Measurements from ENCODE around the gene HOXC4.

HOXC4 gene

DNA sequence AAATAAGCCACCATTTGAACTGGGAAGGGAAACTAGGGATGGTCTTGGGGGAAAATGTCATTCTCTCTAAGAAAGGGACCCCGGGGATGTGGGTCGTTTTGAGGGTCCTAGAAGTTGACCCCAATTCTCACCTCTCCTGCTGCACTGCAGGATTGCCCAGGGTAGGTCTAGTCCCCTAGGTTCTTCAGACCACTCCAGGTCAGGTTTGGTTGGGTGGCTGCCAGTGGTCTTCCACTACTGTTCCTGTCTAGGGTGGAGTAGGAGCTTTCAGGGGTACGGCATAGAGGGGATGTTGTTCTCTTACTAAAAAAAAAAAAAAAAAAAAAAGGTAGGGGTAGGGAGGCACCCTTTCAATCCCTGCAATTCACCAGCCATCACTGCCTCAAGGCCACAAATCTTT lies 37.6 kb upstream of the HOXC4 start:
- DNase-seq: no peak

DNA sequence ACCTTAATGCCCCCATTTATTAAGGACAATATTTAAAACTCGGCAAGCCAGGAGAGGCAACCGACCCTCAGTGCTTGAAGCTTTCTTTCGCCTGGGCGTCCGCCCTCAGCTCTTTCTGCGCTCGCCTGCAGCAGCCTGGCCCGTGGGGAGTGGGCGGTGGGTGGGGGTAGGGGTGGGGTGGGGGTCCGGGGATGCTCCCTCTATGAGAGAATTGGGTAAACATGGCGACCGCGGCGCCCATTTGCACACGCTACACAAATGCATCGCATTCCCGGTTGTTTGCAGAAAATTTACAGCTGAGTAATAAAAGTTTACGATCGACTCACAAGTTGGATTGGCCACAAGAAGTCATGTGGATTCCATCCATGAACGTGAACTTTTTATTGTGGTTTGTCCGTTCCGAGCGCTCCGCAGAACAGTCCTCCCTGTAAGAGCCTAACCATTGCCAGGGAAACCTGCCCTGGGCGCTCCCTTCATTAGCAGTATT lies 37.1 kb upstream of the HOXC4 start:
- DNase-seq: no peak

DNA sequence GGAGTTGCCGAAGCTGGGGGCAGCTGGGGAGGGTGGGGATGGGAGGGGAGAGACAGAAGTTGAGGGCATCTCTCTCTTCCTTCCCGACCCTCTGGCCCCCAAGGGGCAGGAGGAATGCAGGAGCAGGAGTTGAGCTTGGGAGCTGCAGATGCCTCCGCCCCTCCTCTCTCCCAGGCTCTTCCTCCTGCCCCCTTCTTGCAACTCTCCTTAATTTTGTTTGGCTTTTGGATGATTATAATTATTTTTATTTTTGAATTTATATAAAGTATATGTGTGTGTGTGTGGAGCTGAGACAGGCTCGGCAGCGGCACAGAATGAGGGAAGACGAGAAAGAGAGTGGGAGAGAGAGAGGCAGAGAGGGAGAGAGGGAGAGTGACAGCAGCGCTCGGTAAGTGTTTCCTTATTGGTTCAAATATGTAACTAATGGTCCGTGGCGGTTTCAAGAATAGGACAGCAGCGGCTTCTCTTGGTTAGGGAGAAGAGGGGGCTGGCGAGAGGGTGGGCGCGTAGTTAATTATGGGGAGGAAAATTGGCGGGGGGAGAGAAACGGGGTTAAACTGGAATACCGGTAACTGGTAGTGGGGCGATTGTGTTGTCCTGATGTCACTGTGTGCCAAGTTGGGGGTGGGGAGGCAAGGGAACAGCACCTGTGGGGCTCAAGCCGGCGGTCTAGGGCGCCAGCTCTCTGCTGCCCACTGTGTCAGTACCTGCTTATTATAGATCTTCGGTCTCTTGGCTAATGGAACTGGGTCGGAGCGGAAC lies 36.4 kb upstream of the HOXC4 start:
- no peak for DNase-seq

DNA sequence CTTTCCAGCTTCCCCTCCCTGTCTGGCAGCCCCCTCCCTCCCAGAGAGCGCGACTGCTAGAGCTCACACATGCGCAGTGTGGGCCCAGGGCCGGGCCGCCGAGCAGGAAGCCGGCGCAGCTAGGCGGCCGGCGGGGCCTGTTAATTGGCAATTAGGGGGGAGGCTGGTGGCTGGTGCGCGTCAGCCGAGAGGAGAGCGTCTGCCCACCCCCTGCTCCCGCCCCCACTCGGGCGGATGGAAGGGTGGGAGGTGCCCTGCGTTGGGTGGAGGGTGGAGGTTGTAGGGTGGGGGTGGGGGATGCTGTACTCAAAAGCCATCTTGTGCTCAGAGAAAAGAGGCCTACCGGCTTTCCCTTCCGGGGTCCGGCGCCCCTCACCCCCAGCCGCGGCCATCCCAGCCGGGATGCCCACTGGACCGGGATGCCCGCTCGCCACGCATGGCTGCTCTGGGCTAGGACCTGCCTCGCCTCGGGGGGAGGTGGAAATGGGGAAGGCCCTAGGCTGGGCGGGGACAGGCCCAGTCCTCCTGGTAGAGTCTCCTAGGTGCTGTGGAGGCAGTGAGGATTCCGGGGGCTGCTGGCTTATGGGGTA lies 35.7 kb upstream of the HOXC4 start:
- peak; percentile 14 for DNase-seq

DNA sequence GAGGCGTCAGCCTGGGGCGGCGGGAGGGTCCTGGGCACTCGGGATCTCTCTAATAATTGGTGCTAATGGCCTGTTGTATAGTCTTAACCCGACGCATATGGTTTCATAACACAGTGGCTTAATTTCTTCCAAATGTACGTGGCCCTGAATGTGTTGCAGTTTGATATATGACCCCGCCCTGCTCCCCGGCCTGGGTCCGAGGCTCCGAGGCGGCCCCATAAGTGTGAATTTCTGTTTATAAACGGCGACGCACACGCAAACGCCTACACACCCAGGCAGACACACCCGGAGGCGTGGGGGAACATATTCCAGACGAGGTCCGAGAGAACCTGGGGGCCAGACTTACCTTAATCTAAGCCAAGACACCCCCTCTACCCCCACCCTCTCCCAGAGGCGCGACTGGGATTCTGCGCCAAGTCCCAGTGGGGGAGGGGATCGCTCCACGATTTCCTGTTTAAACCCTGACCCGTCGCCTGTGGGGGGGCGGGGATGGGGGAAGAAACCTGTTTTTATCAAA lies 35.1 kb upstream of the HOXC4 start:
- DNase-seq: no peak

DNA sequence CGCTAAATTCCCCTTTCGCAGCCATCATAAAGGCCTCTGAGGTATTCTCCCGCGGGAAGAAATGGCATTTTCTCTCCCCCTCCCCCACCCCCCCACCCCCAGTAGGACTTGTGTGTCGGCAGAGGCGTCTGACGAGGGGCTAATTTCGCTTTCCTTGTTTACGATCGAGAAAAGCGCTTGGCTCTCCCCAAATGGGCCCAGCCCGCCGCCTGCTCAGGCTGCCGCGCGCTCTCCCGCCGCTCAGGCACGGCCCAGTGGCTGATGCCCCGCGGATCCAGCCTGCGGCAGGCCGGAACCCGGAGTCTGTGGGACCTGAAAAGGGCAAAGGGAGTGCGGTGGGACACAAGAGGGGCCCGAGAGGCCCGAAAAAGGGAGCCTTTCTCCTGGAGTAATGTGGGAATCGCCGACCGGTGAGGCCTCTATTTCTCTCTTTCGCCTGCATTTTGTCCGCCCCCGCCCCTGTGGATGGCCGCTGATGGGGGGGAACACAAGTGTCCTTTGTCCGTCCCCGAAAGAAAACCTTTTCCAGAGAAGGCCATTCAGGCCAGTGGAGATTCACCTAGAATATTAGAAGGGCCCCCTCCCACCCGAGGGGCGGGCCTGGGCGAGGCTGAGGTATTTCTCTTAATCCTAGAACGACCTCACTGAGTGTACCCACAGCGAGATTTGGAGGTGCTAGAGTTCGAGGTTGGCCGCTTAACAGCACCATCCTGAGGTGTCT lies 34.4 kb upstream of the HOXC4 start:
- DNase-seq: no peak

DNA sequence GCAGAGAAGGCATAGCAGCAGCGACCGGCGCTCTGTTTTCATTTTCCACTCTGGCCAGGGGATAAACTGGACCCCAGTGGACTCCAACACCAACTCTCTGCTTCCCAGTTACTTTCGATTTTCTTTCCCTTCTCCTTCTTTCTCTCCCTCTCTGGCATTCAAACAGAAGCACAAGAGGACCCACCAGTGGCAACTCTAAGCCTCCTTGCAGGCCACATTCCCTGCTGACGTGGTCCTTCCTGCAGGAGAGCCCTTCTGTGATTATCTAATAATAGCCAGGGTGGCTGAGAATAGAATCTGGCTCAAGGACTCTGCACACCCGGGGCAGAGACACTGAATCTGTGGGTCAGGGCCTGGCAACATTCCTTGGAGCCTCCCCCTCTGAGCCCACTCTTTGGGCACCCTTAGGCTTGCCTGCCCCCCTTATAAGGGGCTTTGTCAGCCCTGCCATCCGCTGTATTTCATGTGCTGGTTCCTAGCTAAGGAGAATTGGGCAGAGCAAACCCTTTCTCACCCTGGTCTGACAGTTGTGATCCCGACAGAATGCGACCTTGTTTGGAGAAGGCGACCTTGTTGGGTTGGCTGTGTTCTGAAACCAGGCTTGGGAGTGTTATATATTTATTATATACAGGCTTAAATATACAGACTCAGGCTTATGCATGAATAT lies 33.6 kb upstream of the HOXC4 start:
- DNase-seq: no peak

DNA sequence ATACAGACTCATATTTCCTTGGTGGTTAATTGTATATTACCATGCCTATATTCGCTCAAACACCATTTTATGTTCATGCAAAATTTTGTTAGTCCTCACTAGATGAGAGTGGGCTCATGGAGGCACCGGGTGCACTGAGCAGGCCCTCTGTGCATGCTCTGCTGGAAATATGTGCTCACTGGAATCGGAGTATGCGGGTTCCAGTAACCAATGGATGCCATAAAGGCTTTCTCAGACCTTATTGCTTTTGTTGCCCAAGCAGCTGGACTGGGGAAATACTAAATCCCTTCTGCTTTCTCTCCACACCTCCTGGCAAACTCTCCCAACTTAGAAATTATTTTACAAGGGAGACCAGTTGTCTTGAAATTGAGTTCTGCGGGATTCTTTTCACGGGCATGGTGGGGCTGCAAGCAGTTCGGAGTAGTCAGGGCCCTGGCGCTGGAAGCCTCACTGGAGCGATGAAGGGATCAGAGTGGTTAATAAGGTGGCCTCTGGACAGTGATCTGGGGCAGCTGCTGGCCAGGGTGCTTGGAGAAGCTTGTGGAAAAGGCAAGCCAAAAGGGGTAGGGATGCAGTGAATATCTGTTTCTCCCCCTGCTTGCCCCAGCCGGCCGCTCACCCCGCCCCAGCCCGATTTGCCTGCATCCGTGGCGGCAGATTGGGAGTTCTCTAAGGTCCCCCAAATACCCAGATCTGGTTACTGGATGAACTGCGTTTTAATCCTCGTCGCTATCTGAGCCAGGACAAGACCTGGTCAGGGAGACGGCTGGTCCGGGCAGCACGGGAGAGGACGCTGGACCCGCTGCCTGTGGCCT lies 32.8 kb upstream of the HOXC4 start:
- no peak for DNase-seq

DNA sequence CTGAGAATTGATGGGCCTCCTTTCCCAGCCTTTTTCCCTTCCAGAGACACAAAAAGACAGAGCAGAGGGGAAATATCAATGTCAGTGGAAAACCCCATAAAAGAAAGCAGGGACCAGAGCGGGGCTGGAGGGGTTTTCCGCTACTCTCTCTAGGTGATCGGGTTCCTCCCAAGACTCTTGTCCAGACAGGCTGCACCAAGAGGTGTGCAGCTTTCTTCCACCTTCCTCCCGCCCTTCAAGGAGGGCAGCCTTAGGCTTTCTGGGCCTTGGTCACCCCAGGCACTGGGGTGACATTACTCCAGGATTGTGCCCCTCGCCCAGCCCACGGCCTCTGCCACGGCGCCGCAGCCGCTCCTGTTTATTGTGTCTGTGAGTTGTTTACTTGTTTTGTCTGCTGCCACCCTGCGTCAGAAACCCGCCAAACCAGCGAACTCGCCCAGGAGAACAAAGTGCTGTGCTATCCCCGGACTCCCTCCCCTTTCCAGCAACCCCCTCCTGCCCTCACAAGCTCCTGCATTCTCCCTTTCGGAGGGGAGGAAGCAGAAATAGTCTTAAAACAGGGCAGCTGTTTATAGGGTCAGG lies 32.1 kb upstream of the HOXC4 start:
- DNase-seq: no peak

DNA sequence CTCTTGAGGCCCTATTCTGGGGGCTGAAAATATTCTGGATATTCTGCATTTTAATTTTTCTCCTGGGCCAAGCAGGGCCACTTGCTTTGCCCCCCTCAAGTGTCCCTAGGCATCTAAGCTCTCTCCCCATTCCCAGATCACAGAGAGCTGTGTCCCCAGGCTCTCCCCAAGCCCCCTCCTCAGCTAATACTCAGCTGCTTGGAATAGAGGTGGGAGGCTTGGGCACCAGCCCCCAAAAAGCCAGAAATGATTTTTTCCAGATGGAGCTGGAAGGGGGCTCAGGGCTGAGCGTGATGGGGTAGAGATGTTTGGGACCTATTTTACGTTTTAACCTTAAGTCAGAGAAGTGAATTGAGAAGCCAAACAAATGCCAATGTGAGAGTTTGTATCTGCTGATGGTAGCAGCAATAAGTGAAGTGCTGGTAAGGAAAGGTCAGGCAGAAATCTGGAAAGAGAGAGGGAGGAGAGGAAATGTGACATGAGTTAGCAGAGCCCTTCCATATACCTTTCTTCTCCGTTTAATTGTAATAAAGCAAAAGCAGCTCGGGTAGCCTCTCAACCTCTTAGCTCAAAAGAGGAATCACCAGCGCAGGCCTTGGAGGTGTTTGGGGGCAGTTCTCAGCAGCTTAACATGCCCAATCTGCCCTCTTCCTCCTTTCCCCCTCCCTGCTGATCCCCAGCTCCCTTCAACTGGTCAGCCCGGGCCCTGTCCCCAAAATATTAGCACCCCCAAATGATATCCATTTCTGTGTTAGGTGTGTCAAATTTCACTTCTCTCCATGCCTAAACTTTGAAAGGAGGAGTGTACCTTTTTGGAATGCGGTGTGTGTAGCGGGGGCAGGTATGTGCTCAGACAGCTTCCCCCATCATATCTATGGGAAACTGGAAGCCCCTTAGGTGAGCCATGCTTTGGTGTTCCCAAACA lies 30.4 kb upstream of the HOXC4 start:
- DNase-seq: no peak

DNA sequence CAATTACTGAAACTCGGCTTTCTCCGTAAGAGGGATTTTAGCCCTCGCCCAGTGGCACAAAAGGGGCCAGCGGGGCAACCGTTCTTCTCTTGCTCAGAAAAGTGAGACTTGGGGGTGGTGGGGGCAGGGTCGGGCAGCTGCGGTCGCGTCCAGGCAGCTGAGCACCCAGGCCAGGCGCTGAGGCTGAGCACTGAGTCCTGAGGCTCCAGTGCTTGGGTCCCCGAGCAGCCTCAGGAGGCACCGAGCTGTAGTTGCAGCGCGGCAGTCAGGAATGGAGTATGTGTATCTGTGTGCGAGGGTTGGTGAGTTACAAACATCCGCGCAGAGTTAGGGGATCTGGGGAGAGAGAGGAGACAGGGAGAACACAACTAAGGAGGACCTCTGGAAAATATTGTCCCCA lies 29.5 kb upstream of the HOXC4 start:
- DNase-seq: no peak

DNA sequence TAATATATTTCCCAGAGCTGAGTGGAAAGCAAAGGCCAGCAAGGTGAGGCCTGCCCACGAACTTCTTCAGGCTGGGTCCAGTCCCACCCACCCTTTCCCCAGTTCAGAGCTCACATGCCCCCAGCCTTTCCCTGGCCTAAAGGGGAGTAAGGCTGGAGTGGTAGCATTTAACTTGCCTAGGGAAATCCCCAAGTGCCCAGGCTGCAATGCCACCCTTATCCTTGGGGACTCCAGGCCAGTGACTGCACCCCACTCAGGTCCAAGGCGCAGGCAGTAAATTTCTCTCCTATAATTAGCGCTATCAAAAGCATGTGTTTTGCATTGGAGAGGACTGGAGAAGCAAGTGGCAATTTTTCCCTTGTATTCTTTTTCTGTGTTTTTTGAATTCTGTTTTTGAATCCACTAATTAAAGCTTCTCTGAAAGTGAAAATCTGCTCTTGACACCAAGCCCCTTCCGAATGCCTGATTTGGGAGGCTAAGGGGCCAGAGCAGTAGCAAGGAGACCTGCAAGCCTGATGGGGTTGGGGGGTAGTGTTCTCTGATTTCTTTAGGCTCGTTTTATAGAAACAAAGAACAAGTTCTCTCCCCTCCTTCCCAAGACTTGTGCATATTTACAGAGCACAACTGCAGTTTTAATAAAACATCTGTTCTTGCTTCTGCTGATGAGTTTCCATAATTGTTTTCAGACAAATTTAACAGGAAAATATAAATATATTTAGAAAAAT lies 28.9 kb upstream of the HOXC4 start:
- no peak for DNase-seq

DNA sequence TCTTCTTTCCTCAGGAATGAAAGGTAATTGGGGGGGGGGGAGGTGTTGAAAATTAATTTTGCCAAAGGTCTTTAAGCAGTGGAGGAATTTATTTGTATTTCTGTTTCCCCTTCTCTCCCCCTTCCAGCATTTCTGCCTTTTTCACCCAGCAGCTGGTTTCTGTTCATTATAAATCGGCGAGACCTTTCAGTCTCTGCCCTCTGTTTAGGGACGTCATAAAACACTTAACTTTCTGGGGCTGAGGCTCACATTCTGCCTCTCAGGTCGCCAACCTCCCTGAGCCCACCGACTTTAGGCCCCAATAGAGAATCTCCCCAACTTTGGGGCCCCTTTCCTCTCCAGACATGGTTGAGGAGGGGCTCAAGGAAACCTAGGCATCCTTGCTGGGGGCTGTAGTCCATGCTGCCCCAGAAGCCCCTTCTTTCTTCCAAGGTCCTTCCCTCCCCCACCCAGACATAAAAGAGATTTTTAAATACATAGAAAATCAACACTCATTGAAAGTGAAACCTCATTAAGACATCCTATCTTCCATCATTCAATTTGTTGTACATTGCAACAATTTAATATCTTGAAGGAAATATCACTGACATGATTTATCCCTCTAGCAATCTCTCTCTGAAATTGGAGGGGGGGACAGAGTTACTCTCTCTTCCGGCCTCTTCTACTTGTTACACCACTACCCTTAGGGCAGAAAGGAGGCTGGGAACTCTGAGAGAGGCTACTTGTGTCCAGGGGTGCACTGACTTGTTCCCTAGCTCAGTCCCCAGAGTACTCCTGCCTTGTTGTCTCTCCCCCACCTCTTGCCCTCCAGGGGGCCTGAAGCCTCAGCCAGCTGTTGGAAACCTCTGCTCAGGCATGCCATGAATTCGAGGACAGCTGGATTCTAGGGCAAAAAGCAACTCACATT lies 27.9 kb upstream of the HOXC4 start:
- DNase-seq: no peak

DNA sequence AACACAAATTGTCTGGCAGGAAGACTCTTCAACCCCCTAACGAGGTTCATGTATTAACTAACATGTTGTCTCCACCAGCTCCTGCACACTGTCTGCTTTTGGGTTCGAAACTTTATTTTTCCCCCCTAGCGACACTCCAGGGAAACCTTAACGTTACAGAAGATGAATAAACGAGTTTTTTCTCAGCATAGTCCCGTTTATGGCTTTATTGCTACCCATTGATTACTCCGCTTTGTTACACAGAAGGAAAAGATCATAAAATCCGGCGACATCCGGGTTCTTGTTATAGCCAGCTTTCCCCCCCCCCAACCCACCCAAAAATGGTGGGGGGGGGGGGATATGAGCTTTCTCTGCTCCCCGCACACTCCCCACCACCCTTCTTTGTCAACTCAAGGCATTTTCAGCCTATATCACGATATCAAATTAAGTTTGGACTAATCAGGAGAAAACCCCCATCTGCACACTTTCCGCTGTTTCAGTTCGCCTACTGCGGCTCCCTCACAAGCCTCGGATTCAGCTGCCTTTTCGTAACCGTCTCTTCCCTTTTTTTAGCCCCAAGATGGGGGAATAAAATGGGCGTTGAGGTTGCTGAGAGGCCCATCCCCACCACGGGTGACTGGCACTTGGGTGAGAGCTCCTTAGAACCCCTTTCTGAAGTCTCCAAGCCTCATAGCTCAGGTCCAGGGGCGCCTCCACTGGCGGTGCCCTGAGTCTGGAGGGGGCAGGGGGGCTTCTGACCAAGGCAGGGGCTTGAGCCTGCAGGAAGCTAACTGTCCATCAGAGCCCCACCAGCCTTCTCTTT lies 26.8 kb upstream of the HOXC4 start:
- no peak for DNase-seq

DNA sequence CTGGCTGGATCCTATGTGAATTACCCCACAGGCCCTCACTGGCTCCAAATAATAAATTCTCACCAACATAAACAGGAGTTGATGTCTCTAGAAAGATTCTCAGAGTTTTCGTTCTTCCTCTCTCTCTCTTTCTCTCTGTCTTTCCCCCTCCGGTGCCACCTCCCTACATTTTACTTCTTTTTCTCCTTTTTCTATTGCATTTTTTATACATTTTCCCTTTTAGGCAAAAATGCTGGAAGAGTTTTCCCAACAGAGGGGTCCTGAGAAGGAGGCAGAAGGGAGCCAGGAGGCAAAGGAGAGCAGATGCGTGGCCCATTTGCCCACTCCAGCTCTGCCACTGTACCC lies 26.2 kb upstream of the HOXC4 start:
- no peak for DNase-seq

DNA sequence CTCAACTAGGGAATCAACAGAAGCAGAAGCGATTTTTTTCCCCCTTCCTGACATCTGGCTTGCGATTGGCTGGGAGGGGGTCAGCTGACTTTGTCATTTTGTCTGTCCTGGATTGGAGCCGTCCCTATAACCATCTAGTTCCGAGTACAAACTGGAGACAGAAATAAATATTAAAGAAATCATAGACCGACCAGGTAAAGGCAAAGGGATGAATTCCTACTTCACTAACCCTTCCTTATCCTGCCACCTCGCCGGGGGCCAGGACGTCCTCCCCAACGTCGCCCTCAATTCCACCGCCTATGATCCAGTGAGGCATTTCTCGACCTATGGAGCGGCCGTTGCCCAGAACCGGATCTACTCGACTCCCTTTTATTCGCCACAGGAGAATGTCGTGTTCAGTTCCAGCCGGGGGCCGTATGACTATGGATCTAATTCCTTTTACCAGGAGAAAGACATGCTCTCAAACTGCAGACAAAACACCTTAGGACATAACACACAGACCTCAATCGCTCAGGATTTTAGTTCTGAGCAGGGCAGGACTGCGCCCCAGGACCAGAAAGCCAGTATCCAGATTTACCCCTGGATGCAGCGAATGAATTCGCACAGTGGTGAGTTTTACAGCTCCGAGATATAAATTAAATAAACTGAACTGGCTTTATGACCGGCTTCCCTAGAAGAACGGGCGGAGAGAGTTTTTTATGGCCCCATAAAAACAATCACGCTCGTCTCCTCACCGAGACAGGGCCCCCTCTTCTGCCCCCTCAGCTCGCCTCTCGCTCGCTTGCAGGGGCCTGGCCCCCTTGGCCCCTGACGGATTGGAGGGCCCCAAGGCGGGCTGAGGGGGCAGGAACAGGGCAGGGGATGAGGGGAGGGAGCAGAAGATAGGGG lies 25.1 kb upstream of the HOXC4 start, which contains the start of gene HOXC6:
TSS of gene HOXC6 (plus strand) at position 127 of the 888 bp plus-strand sequence. CDS start at position 209, 82 bp downstream.
- no peak for DNase-seq

All from hematopoietic multipotent progenitor cell treated with erythropoietin and hydrocortisone succinate and interleukin-3 and kit ligand, for 8 days (in vitro differentiated cells).